HG03097 (cell line): ENCODE results near the gene CAPN5.

Experiments used
- ATAC-seq: cut with Tn5 transposase; IDR thresholded peaks from one replicate; pipeline ENCODE4 v1.9.1; 2021; ENCODE audit not compliant: unreplicated experiment, low FRiP score

The CAPN5 gene

DNA sequence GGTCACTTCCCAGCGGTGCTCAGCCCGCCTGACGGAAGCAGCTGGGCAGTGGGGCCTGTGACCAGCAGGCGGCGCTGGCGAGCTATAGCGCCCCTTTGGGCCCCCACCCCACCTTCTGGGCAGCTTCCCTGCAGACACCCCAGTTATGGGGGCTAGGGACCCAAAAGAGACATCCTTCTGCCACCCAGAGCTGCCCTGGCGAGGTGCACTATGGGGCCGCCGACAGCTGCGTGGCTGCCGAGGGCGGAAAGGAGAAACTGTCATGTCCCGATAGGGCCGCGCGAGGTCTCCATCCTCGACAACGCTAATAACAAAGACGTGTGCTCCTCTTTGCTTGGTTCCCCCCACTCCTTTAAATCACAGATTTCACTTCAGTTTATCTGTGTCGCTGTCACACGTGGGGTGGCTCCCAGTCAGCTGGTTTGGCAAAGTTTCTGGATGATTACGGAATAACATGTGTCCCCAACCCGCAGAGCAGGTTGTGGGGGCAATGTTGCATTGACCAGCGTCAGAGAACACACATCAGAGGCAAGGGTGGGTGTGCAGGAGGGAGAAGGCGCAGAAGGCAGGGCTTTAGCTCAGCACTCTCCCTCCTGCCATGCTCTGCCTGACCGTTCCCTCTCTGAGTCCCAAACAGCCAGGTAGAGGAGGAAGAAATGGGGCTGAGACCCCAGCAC is 60.6 kb downstream of the CAPN5 start:
- ATAC-seq: no peak

DNA sequence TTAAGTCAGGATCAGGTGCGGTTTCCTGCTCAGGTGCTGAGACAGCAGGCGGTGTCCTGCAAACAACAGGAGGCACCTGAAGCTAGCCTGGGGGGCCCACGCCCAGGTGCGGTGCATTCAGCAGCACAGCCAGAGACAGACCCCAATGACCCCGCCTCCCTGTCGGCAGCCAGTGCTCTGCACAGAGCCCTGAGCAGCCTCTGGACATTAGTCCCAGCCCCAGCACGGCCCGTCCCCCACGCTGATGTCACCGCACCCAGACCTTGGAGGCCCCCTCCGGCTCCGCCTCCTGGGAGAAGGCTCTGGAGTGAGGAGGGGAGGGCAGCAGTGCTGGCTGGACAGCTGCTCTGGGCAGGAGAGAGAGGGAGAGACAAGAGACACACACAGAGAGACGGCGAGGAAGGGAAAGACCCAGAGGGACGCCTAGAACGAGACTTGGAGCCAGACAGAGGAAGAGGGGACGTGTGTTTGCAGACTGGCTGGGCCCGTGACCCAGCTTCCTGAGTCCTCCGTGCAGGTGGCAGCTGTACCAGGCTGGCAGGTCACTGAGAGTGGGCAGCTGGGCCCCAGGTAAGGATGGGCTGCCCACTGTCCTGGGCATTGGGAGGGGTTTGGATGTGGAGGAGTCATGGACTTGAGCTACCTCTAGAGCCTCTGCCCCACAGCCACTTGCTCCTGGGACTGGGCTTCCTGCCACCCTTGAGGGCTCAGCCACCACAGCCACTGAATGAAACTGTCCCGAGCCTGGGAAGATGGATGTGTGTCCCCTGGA is 61.3 kb downstream of the CAPN5 start, which contains the start of gene MYO7A:
Gene MYO7A, plus strand, starts transcription at position 327 of the 772 bp plus-strand sequence. CDS start 2,389 bp downstream, outside the sequence.
- no peak for ATAC-seq

DNA sequence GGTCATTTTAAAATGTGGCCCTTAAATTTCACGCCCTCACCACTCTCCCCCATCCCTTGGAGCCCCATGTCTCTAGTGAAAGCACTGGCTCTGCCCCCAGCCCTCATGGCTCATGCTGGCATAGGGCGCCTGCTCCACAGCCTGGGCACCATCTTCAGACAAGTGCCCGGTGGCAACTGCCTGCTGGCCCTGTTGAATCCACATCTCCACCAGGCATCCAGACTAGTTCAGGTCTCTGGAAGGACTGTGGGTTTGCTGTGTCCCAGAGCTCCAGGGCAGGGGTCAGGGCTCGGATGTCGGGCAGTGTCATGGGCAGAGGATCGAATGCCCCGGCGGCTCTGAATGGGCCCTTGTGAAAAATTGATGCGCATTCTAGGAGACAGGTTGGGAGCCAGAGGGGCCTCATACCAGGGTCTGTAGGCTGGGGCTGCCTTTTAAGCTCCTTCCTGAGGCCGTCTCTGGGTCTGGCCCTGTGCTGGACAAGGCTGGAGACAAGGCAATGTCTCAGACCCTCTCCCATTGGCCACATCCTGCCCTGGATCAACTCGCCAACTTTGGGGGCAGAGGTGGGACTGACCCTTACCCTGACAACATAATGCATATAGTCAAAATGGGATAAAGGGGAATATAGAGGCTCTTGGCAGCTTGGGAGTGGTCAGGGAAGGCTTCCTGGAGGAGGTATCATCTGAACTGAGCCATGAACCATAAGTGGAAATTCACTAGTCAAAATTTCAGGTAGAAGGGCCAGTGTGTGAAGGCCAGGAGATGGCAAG is 62.5 kb downstream of the CAPN5 start:
- no peak for ATAC-seq

DNA sequence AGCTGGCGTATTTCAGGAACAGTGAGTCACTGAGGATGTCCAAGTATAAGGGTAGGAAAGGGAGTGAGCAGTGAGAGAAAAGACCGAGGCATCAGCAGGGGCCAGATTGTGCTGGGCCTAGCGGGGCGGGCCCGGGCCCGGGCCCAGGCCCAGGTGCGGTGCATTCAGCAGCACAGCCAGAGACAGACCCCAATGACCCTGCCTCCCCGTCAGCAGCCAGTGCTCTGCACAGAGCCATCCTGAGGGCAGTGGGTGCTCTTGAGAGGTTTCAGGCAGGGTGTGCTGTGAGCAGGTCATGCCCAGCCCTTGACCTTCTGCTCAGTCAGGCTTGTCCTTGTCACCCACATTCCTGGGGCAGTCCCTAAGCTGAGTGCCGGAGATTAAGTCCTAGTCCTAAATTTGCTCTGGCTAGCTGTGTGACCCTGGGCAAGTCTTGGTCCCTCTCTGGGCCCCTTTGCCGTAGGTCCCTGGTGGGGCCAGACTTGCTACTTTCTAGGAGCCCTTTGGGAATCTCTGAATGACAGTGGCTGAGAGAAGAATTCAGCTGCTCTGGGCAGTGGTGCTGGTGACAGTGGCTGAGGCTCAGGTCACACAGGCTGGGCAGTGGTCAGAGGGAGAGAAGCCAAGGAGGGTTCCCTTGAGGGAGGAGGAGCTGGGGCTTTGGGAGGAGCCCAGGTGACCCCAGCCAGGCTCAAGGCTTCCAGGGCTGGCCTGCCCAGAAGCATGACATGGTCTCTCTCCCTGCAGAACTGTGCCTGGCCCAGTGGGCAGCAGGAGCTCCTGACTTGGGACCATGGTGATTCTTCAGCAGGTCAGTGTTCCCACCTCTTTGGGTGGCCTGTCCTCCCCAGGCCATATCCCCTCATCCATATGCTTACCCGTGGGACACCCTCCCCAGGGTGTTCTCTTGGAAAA is 63.3 kb downstream of the CAPN5 start:
- no peak for ATAC-seq

DNA sequence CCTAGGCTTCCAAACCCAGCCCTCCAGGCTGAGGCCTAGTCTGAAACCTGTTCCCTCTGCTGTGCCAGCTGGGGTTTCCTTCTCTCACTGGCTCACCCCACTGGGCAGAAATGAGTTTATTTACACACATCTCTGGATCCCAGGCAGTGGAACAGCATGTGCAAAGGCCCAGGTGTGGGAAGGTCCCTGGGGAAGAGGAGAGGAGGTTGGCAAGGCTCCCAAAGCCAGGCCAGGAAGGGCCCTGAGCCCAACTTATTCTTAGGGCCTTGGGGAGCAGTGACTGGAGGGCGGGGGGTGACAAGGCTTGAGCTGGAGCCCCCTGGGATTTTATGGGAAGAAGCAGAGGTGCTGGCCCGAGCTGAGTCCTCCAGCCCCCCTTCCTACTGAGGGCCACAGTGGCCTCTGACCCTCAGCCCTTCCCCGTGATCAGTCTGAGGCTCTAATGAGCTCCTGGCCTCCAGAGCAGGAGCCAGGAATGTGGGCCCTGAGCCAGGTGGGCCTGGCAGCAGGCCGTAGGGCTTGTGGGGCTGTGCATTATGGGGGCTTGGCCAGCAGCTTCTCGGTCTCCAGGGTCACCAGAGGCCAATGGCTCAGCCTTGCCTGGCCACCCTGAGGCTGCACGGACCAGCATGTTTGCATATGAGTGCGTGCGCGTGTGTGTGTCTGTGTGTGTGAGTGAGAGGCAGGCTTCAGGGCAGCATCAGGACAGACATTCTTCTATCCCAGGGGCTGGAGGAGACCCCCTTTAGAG is 64.2 kb downstream of the CAPN5 start:
- ATAC-seq: no peak

DNA sequence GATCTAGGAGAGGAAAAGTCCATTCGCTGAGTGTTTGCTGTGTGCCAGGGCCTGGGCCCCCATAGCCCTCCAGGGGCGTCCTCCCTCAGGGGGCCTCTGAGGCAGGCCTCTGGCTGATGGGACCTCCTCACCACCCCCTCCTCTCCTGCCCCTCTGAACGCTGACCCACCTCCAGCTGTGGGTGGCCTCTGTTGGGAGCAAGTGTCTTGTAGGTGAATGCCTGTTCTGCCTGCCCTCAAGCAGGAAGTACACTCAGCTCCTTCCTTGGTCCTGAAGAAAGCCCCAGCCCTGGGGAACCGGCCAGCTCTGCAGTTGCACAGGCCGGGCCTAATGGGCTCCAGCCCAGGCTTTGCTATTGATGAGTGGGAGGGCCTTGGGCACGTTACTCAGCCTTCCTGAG is 64.8 kb downstream of the CAPN5 start:
- no peak for ATAC-seq

DNA sequence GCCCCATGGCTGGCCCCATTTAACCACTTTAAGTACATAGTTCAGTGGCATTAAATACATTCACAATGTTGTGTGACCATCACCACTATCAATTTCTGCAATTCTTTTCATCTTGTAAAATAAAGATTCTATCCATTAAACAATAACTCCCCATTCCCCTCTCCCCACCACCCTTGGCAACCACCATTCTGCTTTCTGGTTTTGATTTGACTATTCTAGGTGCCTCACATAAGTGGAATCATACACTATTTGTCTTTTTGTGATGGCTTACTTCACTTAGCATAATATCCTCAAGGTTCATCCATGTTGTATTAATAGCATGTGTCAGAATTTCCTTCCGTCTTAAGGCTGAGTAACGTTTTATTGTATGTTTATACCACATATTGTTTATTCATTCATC is 68.3 kb downstream of the CAPN5 start:
- no peak for ATAC-seq

DNA sequence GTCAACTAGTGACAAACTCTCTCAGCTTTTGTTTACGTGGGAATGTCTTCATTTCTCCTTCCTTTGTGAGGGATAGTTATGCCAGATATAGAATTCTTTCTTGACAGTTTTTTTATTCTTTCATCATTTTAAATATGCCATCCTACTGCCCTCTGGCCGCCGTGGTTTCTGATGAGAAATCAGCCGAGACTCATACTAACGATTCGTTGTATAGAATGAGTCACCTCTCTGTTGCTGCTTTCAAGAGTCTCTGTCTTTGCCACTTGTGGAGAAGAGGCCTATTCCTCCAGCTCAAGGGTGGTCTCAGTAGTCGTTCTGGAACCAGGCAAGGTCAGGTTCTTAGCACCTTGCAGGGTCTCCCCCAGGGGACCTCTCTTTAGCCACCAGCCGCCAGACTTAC is 69.3 kb downstream of the CAPN5 start:
- no peak for ATAC-seq

DNA sequence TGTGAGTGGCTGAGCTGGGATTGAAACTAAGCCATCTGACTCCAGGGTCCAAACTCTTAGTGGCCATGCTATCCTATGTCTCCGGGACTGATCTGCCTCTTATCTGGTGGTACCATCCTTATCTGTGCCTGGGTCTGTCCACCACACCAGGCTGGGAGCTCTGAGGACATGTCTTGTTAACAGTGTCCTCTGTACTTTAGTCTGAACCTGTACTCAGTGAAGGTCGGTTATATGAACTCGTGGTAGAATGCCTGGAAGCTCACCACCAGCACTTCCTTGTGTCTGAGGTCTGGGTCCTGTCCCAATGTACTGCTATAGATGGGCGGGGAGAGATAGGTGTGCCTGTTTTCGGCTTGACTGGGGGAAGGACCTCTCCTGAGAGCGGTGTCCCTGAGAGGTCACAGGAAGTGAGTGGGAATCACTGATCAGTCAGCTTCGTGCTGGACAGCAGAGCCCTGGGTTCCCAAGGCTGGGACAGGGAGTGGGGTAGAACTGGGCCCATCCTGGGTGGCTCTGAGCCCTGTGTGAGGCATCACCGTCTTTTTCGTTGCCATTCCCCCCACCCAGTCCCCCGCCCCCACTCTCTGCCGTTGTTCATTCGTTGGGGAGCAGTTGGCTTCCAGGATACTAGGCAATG is 70.1 kb downstream of the CAPN5 start:
- no peak for ATAC-seq

DNA sequence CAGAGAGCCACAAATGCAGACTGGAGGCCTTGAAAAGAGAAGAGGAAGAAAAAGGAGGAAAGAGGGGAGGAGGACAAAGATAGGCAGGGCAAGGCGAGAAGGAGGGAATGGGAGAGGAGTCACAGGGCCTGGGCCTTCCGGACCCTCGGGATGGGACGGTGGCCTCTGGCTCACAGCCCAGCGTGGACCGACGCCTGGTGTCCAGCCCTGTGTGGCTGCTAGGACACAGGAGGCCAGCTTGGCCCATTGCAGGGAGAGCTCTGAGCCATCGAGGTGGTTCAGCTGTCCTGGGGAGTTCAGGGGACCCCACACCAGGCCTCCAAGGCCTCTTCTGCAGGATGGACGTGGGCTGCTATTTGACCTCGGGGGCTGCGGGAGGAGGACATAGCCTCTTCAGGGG is 70.7 kb downstream of the CAPN5 start:
- no peak for ATAC-seq

DNA sequence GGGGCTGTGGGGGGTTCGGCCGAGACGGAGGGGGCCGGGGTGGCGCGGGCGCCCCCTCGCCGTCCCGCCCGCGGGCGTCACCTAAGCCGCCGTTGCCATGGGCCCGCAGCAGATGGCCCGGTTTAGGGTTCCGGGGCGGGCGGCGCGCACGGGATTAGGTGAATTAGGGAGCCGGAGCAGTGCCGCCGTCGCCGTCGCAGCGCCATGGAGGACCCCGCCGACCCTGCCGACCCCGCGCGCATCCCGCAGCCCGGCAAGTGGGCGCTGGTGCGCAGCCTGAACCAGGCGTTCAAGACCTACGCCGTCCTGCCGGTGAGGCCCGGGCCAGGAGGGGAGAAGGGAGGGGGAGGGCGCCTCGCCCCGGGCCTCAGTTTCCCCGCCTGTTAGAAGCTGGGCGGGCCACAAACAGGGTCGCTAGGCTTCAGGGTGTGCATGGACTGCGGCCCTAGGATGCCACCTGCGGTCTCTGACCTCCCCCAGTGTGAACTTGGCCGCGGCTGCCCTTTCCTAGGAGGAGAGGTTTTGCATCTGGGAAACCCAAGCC is 71.4 kb downstream of the CAPN5 start:
- ATAC-seq: no peak

DNA sequence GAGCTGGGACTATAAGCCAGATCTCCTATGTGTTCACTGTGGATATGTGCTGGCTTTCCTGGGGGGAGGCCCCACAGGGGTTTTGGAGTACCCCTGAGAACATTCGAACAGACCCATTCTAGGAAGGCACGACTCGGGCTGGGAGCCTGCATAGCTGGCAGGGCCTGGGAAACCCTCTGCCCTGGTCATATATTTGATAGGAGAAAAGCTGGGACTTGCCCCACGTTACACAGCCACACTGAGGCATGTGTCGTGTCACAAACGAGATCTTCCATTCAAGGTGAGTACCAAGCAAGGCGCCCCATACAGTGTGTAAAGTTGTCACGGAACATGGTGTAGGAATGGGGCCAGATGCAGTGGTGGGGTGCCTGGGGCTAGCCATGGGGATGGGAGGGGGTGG is 72.4 kb downstream of the CAPN5 start:
- no peak for ATAC-seq

DNA sequence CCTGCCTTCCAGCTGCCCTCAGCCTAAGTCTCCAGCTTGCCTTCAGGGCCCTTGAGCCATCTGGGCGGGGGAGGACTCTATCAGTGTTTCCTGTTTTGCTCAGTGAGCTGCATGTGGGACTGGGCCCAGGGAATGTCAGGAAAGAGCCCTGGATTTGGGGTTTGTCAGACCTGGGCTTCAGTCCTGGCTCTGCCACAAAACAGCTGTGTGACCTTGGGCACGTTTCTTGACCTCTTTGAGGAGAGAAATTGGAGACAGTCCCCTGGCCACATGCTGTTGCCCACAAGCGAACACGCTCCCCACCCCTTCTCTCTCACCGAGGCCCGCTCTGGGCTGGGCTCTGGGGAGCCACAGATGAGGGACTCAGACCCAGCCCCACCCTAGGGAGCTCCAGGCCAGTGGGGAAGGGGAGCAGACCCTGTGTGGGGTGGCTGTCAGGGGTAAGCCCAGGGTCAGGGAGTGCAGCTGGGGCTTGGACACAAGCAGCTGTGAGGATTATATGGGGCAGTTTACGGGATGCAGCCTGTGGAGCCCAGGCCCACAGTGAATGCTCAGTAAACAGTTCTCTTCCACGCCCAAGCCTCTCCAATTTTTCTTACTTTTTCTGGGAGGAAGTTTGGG is 73.6 kb downstream of the CAPN5 start:
- no peak for ATAC-seq

DNA sequence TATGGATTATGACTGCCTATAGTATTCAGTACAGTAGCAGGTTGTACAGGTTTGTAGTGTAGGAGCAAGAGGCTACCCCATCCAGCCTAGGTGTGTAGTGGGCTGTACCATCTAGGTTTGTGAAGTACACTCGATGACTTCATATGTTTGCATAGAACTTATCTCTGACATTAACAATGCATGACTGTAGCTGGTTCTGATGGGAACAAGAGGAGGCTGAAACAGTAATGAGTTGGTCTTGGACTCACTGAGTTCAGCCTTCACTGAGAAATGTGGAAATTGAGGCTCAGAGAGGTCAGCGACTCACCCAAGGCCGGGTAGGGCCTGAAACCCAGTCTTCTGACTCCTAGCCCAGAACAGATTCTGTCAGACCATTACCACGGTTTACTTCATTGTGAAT is 74.3 kb downstream of the CAPN5 start:
- ATAC-seq: no peak

DNA sequence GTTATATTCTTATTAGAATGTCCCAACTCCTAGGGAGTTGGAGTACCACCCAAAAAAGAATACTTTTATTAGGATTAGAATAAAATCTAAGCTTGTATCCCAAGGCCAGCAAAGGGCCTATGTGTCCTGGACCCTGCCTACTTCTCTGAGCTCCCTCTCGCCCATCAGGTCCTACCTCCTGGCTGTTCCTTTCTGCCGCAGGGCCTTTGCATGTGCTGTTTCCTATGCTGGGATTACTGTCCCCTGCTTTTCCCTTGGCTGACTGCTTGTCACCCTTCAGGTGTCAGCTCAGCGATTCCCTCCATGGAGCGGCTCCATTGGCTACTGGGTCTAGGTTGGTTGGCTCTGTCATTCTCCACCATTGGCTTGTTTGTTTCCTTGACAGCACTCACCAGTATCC is 74.7 kb downstream of the CAPN5 start:
- ATAC-seq: no peak

DNA sequence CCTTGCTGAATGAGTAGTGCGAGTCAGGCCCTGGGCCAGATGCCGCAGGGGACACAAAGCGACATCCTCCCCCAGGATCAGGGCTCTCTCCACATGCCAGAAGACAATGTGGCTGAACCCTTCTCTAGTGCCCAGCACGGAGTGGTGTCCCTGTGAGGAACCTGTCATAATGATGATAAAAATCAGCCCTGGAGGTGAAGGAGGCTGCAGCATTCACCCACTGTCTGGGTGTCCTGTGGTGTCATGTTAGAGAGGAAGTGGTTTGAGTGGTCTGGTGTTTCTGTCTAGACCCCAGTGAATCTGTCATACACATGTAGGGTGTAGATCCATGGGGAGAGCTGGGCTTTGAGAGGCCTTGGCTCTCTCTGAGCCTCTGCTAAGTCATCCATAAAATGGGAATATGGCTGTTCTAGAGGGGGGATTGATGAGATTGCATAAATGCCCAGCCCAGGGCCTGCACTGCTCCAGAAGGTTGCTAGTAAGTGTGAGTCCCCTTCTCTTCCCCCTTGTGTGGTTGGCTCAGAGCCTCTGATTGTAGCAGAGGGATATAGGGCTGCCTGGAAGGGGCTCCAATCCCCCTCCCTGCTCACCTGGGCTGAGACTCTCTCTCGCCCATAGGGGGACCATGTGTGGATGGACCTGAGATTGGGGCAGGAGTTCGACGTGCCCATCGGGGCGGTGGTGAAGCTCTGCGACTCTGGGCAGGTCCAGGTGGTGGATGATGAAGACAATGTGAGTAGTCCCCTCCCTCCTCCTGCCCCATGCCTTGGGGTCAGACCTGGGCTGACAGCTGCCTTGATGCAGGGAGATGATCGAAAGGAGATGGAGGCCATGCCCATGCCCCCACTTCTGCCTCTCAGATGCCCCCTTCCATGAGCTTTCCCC is 75.6 kb downstream of the CAPN5 start:
- no peak for ATAC-seq

DNA sequence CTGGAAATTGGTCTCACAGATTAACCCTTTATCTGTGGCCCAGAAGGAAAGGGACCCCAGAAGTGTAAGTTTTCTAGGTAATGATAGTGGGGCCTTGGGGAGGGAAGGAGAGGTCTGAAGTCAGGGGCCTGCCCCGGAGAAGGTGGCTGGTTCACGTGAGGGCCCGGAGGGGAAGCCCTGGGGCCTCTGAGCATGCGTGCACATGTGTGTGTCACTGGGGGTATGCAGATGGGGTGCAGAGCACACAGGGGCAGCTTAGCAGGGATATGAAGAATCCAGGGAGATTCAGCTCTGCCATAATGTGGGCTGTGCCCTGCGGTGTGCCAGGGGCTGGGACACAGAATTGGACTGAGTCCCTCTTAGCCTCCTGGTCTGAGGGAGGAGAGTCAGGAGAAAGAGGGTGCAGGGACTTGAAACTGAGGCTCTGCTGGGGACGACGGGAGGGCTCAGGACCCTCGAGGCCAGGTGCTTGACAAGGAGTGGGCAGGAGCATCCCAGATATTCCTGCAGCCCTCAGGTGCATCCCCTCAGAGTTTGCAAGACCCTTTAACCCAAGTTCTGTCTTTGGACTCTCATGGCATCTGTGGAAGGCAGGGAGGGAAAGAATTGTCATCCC is 76.7 kb downstream of the CAPN5 start:
- no peak for ATAC-seq
